ENCODE results near the gene CRY1.

CRY1 gene

GRCh38 chr12:107101651-107102050 is 8.3 kb upstream of the CRY1 start:
- FAIRE-seq (no peak), DNase-seq (ENCODE audit: insufficient read length, low spot score) (no peak)
- no peak for TF ChIP-seq TAF1 (IDR thresholded peaks at IDR 0.05; ENCODE audit: low read depth, low read length)
- TF ChIP-seq PAX5 (IDR thresholded peaks at IDR 0.05; ENCODE audit: insufficient read depth, low read length, severe bottlenecking), result no peak
- TF ChIP-seq POLR2AphosphoS5 (IDR thresholded peaks at IDR 0.05; ENCODE audit: low read depth, low read length), result no peak
- TF ChIP-seq POLR2A (IDR thresholded peaks at IDR 0.05; ENCODE audit: low read depth, low read length), result no peak

GRCh38 chr12:107099917-107100316 is 6.6 kb upstream of the CRY1 start:
- DNase-seq (ENCODE audit: insufficient read length, low spot score) (no peak), FAIRE-seq (no peak)
- no peak for TF ChIP-seq POU2F2 (IDR thresholded peaks at IDR 0.05; ENCODE audit: low read depth, low read length)
- TF ChIP-seq SPI1 (IDR thresholded peaks at IDR 0.05; ENCODE audit: low read depth, low read length), result no peak
- TF ChIP-seq TAF1 (IDR thresholded peaks at IDR 0.05; ENCODE audit: low read depth, low read length), result no peak

GRCh38 chr12:107096571-107096970 is 3.2 kb upstream of the CRY1 start:
- DNase-seq (ENCODE audit: insufficient read length, low spot score) (no peak), FAIRE-seq (no peak)
- no peak for TF ChIP-seq POU2F2 (IDR thresholded peaks at IDR 0.05; ENCODE audit: low read depth, low read length)
- TF ChIP-seq POLR2AphosphoS5 (IDR thresholded peaks at IDR 0.05; ENCODE audit: low read depth, low read length), result no peak
- no peak for TF ChIP-seq TAF1 (IDR thresholded peaks at IDR 0.05; ENCODE audit: low read depth, low read length)
- no peak for TF ChIP-seq PAX5 (IDR thresholded peaks at IDR 0.05; ENCODE audit: insufficient read depth, low read length, severe bottlenecking)
- no peak for TF ChIP-seq POLR2A (IDR thresholded peaks at IDR 0.05; ENCODE audit: low read depth, low read length)
- TF ChIP-seq SPI1 (IDR thresholded peaks at IDR 0.05; ENCODE audit: low read depth, low read length), result no peak

DNA sequence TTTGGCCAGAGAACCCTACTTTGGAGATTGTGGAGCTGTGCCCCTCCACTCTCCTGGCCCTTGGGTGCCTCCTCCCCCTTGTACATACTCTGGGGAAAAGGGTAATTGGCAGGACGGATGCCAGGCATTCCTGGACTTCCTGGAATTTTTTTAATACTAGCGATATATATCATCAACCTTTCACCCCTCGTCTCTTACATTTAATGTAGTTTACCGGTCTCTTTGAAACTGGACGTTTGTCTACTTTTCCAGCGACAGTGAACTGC is 767 bp upstream of the CRY1 start:
- TF ChIP-seq TAF1 (IDR thresholded peaks at IDR 0.05; ENCODE audit: low read depth, low read length) (no peak), POLR2AphosphoS5 (IDR thresholded peaks at IDR 0.05; ENCODE audit: low read depth, low read length) (no peak), PAX5 (IDR thresholded peaks at IDR 0.05; ENCODE audit: insufficient read depth, low read length, severe bottlenecking) (no peak), POU2F2 (IDR thresholded peaks at IDR 0.05; ENCODE audit: low read depth, low read length) (no peak), SPI1 (IDR thresholded peaks at IDR 0.05; ENCODE audit: low read depth, low read length) (no peak), POLR2A (IDR thresholded peaks at IDR 0.05; ENCODE audit: low read depth, low read length) (no peak)
- FAIRE-seq (no peak), DNase-seq (ENCODE audit: insufficient read length, low spot score) (no peak)

DNA sequence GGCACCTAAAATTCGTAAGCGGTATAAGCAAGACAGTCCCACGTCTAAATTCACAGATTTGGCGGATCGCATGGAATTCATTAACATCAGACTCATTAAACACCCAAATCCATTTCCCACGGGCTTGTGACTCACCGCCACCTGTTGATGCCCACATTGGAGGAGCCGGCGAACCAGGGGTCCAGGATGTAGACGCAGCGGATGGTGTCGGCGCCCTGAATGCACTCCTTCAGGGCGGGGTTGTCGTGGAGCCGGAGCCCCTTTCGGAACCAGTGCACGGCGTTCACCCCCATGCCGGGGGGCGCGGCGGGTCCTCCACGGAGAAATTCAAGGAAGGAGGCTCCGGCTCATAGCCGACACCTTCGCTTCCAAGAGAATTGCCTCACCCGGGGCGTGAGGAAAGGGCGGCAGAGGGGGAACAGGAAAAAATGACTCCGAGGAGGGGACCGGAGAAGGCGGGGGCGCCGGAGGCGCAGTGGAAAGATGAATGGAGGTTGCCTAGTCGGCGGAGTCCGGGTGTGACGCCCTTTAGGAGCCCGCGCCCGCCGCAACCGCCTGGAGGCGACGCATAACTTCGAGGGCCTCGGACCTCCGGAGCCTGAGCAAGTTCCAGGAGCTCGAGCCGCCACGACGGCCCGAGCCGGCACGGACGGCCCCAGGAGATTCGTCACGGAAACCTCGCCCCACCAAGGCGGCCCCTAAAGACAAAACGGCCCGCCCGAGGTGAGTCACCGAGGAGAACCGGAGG is 506 bp downstream of the CRY1 start:
- TF ChIP-seq POLR2AphosphoS5 (IDR thresholded peaks at IDR 0.05; ENCODE audit: low read depth, low read length) (no peak), PAX5 (IDR thresholded peaks at IDR 0.05; ENCODE audit: insufficient read depth, low read length, severe bottlenecking) (no peak), SPI1 (IDR thresholded peaks at IDR 0.05; ENCODE audit: low read depth, low read length) (no peak), POLR2A (IDR thresholded peaks at IDR 0.05; ENCODE audit: low read depth, low read length) (no peak), TAF1 (IDR thresholded peaks at IDR 0.05; ENCODE audit: low read depth, low read length) (no peak), POU2F2 (IDR thresholded peaks at IDR 0.05; ENCODE audit: low read depth, low read length) (no peak)
- no peak for DNase-seq (ENCODE audit: insufficient read length, low spot score)
- FAIRE-seq, result no peak

- TF ChIP-seq PAX5 (IDR thresholded peaks at IDR 0.05; ENCODE audit: insufficient read depth, low read length, severe bottlenecking) (no peak), TAF1 (IDR thresholded peaks at IDR 0.05; ENCODE audit: low read depth, low read length) (no peak), POLR2A (IDR thresholded peaks at IDR 0.05; ENCODE audit: low read depth, low read length) (no peak), POLR2AphosphoS5 (IDR thresholded peaks at IDR 0.05; ENCODE audit: low read depth, low read length) (no peak), SPI1 (IDR thresholded peaks at IDR 0.05; ENCODE audit: low read depth, low read length) (no peak)
- no peak for FAIRE-seq
- DNase-seq (ENCODE audit: insufficient read length, low spot score), result no peak
Observed at GRCh38 chr12:107091989-107092641, 1.2 kb downstream of the CRY1 start.

- DNase-seq (ENCODE audit: insufficient read length, low spot score) (no peak), FAIRE-seq (no peak)
- TF ChIP-seq SPI1 (IDR thresholded peaks at IDR 0.05; ENCODE audit: low read depth, low read length) (no peak), TAF1 (IDR thresholded peaks at IDR 0.05; ENCODE audit: low read depth, low read length) (no peak), POLR2A (IDR thresholded peaks at IDR 0.05; ENCODE audit: low read depth, low read length) (no peak), PAX5 (IDR thresholded peaks at IDR 0.05; ENCODE audit: insufficient read depth, low read length, severe bottlenecking) (no peak), POU2F2 (IDR thresholded peaks at IDR 0.05; ENCODE audit: low read depth, low read length) (no peak), POLR2AphosphoS5 (IDR thresholded peaks at IDR 0.05; ENCODE audit: low read depth, low read length) (no peak)
Observed at GRCh38 chr12:107091381-107091780, 2.0 kb downstream of the CRY1 start.

- TF ChIP-seq POLR2AphosphoS5 (IDR thresholded peaks at IDR 0.05; ENCODE audit: low read depth, low read length) (no peak), TAF1 (IDR thresholded peaks at IDR 0.05; ENCODE audit: low read depth, low read length) (no peak), PAX5 (IDR thresholded peaks at IDR 0.05; ENCODE audit: insufficient read depth, low read length, severe bottlenecking) (no peak), POU2F2 (IDR thresholded peaks at IDR 0.05; ENCODE audit: low read depth, low read length) (no peak)
- no peak for DNase-seq (ENCODE audit: insufficient read length, low spot score)
Observed at GRCh38 chr12:107090711-107091110, 2.6 kb downstream of the CRY1 start.

GRCh38 chr12:107088912-107089311 is 4.4 kb downstream of the CRY1 start:
- TF ChIP-seq POLR2A (IDR thresholded peaks at IDR 0.05; ENCODE audit: low read depth, low read length) (no peak), PAX5 (IDR thresholded peaks at IDR 0.05; ENCODE audit: insufficient read depth, low read length, severe bottlenecking) (no peak), SPI1 (IDR thresholded peaks at IDR 0.05; ENCODE audit: low read depth, low read length) (no peak), POU2F2 (IDR thresholded peaks at IDR 0.05; ENCODE audit: low read depth, low read length) (no peak), TAF1 (IDR thresholded peaks at IDR 0.05; ENCODE audit: low read depth, low read length) (no peak), POLR2AphosphoS5 (IDR thresholded peaks at IDR 0.05; ENCODE audit: low read depth, low read length) (no peak)

More at GRCh38 chr12:107090711-107091110, 2.6 kb downstream of the CRY1 start:
- no peak for FAIRE-seq

GRCh38 chr12:107086314-107086713 is 7.0 kb downstream of the CRY1 start:
- FAIRE-seq (no peak), DNase-seq (ENCODE audit: insufficient read length, low spot score) (no peak)
- TF ChIP-seq POLR2AphosphoS5 (IDR thresholded peaks at IDR 0.05; ENCODE audit: low read depth, low read length) (no peak), POU2F2 (IDR thresholded peaks at IDR 0.05; ENCODE audit: low read depth, low read length) (no peak), TAF1 (IDR thresholded peaks at IDR 0.05; ENCODE audit: low read depth, low read length) (no peak), SPI1 (IDR thresholded peaks at IDR 0.05; ENCODE audit: low read depth, low read length) (no peak), POLR2A (IDR thresholded peaks at IDR 0.05; ENCODE audit: low read depth, low read length) (no peak), PAX5 (IDR thresholded peaks at IDR 0.05; ENCODE audit: insufficient read depth, low read length, severe bottlenecking) (no peak)

More at GRCh38 chr12:107088912-107089311, 4.4 kb downstream of the CRY1 start:
- no peak for DNase-seq (ENCODE audit: insufficient read length, low spot score)
- no peak for FAIRE-seq
